ENCODE data around the gene ZNF639.
"Not testable (repeated sequence)": the region's sequence is repeated elsewhere in the genome, so short reads cannot be mapped to it uniquely, and the experiment has no call there.

Gene ZNF639

GRCh38 chr3:179322286-179323196, at the start of gene ZNF639:
TSS of gene ZNF639 (plus strand) at chr3:179323031. CDS start at chr3:179328294, 5,263 bp downstream.
- DNase-seq: peak; percentile 61 to 94

- not testable (repeated sequence) for DNase-seq
These were observed 48.4 kb upstream of the ZNF639 start for GRCh38 chr3:179274434-179274833.

GRCh38 chr3:179276001-179276400, 46.8 kb upstream of the ZNF639 start:
- DNase-seq: no peak

- DNase-seq: no peak
These were observed 46.1 kb upstream of the ZNF639 start for GRCh38 chr3:179276743-179277142.

- DNase-seq: no peak
These were observed 44.7 kb upstream of the ZNF639 start for GRCh38 chr3:179278151-179278550.

GRCh38 chr3:179278932-179279693, 43.7 kb upstream of the ZNF639 start:
- no peak for DNase-seq

GRCh38 chr3:179279837-179280236, 43.0 kb upstream of the ZNF639 start:
- no peak for DNase-seq

GRCh38 chr3:179281825-179282224, 41.0 kb upstream of the ZNF639 start:
- DNase-seq: no peak

GRCh38 chr3:179286331-179286730, 36.5 kb upstream of the ZNF639 start:
- no peak for DNase-seq

- DNase-seq: no peak
These were observed 34.0 kb upstream of the ZNF639 start for GRCh38 chr3:179288845-179289244.

GRCh38 chr3:179289295-179289694, 33.5 kb upstream of the ZNF639 start:
- DNase-seq: no peak

- DNase-seq: no peak
These were observed 30.4 kb upstream of the ZNF639 start for GRCh38 chr3:179292450-179292849.

GRCh38 chr3:179297971-179298725, 24.7 kb upstream of the ZNF639 start:
- no peak for DNase-seq

- no peak for DNase-seq
These were observed 23.5 kb upstream of the ZNF639 start for GRCh38 chr3:179299316-179299715.

- DNase-seq: no peak
These were observed 22.7 kb upstream of the ZNF639 start for GRCh38 chr3:179299999-179300613.

- no peak for DNase-seq
These were observed 21.2 kb upstream of the ZNF639 start for GRCh38 chr3:179301645-179302044.

GRCh38 chr3:179302111-179302510, 20.7 kb upstream of the ZNF639 start:
- DNase-seq: no peak

GRCh38 chr3:179304605-179305004, 18.2 kb upstream of the ZNF639 start:
- no peak for DNase-seq

- DNase-seq: not testable (repeated sequence)
These were observed 15.5 kb upstream of the ZNF639 start for GRCh38 chr3:179307362-179307761.

- no peak for DNase-seq
These were observed 14.8 kb upstream of the ZNF639 start for GRCh38 chr3:179308001-179308400.

- DNase-seq: no peak
These were observed 13.4 kb upstream of the ZNF639 start for GRCh38 chr3:179309225-179310078.

GRCh38 chr3:179318876-179319275, 4.0 kb upstream of the ZNF639 start:
- DNase-seq: no peak
